ENCODE measurements around the gene LNX2. TPM values are rescaled to one million over a fixed set of nuclear protein-coding genes. Genes with fewer than 3 reads are reported as not detected.

The LNX2 gene
- total RNA-seq, 2 donors from 2014 or later: 13.9 to 15.6 TPM

DNA sequence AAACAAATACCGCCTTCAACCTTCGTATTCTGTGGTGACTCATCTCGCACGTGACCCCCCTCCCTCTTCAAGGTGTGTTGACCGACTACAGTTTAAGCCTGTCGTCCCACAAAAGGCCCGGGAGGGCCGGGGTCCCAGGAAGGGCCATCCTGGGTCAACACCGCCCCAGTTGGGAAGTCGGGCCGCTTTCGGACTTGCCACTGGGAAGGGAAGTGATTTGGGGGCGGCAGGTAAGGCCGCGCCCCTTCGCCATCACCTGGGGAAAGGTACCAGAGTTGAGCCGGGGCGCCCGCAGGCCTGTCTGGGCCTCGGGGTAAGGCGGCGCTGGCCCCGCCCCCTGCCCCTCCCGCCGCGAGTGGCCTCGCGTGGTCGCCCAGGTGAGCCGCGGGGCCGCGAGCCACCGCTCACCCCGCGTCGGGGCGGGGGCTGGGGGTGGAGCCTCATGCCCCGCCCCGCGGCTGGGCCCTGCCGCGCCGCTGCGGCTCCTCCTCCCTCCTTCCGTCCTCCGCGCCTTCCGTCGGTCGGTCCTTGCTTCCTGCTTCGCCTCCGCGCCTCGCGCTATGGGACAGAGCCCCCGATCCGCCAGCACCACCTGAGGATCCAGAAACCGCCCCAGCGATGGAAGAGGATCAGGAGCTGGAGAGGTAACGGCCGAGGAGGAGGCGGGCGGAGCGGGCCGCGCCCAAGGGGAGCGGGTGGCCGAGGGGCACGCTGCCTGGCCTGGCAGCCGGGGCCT lies 1.2 kb upstream of the LNX2 start, which contains the start of gene POLR1D:
Gene POLR1D (plus strand): TSS at position 527 of the 736 bp plus-strand sequence. CDS start 92 bp downstream, at position 619.
- Mint-ChIP-seq H3K36me3 (ENCODE audit: low read depth) (peaks cover 24% of the 10 kb centered on the region), H3K4me1 (peaks cover 51% of the 10 kb centered on the region), H3K27ac (peak within 1 kb of the TSS; percentile 98), H3K9me3 (no peaks in the 10 kb centered on the region), H3K27me3 (ENCODE audit: insufficient read depth) (no peaks in the 10 kb centered on the region), H3K4me3 (peak within 1 kb of the TSS; percentile 85)
- Histone ChIP-seq H3K4me3 (ENCODE audit: low read length) (peak within 1 kb of the TSS; percentile 90), H3K27me3 (ENCODE audit: control insufficient read depth, insufficient read depth, low read length, poor library complexity, severe bottlenecking) (no peaks in the 10 kb centered on the region), H3K27ac (ENCODE audit: low read depth, low read length) (peak within 1 kb of the TSS; percentile 79), H3K9me3 (ENCODE audit: control insufficient read depth, low read length) (no peaks in the 10 kb centered on the region), H3K9ac (ENCODE audit: extremely low read depth, low read length, poor library complexity, severe bottlenecking) (peak within 1 kb of the TSS; percentile 85), H3K4me1 (ENCODE audit: control insufficient read depth, insufficient read depth, low read length) (peaks cover 17% of the 10 kb centered on the region), H3K36me3 (ENCODE audit: control insufficient read depth, insufficient read depth, low read length) (peaks cover 22% of the 10 kb centered on the region)
- 0% methylated on average over 25 to 71 of the region's 71 CpGs for WGBS, 2 experiments (ENCODE audit: insufficient coverage in 1 of 2, insufficient read length in 1 of 2)
- TF ChIP-seq CTCF (conservative IDR thresholded peaks at IDR 0.05): no peak
- peak; percentile 93 for DNase-seq

GRCh38 chr13:27621116-27621365 lies 712 bp upstream of the LNX2 start:
- Histone ChIP-seq H3K27me3 (ENCODE audit: control insufficient read depth, insufficient read depth, low read length, poor library complexity, severe bottlenecking) (no peaks in the 10 kb centered on the region), H3K4me1 (ENCODE audit: control insufficient read depth, insufficient read depth, low read length) (peaks cover 17% of the 10 kb centered on the region), H3K4me3 (ENCODE audit: low read length) (peak overlapping the region; percentile 90), H3K36me3 (ENCODE audit: control insufficient read depth, insufficient read depth, low read length) (peaks cover 22% of the 10 kb centered on the region), H3K9me3 (ENCODE audit: control insufficient read depth, low read length) (no peaks in the 10 kb centered on the region), H3K9ac (ENCODE audit: extremely low read depth, low read length, poor library complexity, severe bottlenecking) (peak overlapping the region; percentile 85), H3K27ac (ENCODE audit: low read depth, low read length) (peak overlapping the region; percentile 79)
- Mint-ChIP-seq H3K27ac (peak overlapping the region; percentile 98), H3K9me3 (no peaks in the 10 kb centered on the region), H3K4me3 (peak overlapping the region; percentile 85), H3K27me3 (ENCODE audit: insufficient read depth) (no peaks in the 10 kb centered on the region), H3K4me1 (peaks cover 52% of the 10 kb centered on the region), H3K36me3 (ENCODE audit: low read depth) (peaks cover 24% of the 10 kb centered on the region)
- no peak for TF ChIP-seq CTCF (conservative IDR thresholded peaks at IDR 0.05)
- WGBS, 2 experiments (ENCODE audit: insufficient coverage in 1 of 2, insufficient read length in 1 of 2): 0% methylated on average over 1 to 6 of the region's 8 CpGs
- no peak for DNase-seq

DNA sequence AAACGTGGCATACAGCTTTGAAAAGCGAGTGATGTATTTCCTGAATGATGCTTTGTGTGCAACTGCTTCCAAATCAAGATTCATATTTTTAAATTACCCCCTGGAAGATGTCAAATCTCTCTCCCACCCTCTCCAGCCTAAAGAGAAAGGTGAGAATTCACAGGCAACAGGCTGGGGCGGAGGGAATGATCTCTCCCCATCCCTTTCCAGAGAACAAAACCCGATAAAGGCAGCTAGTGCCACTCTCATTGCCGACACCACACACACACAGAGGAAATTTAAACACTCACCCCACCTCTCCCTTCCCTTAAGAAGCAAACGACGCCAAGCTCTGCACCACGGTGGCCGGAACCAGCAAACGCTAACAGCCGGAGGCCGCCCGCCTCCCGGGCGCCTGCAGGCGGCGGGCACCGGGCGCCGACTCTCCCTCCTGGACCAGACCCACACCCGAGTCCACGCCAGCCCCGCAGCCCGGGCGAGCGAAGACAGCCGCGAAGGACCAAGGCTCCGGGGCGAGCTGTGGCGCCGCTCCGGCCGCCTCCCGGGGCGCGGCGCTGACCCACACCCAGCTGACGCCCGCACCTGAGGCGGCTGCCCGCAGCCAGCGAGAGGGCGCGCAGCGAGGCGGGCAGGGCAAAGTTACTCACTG lies 477 bp downstream of the LNX2 start:
- Histone ChIP-seq H3K27me3 (ENCODE audit: control insufficient read depth, insufficient read depth, low read length, poor library complexity, severe bottlenecking) (no peaks in the 10 kb centered on the region), H3K36me3 (ENCODE audit: control insufficient read depth, insufficient read depth, low read length) (peaks cover 27% of the 10 kb centered on the region), H3K27ac (ENCODE audit: low read depth, low read length) (peak overlapping the region; percentile 4), H3K9ac (ENCODE audit: extremely low read depth, low read length, poor library complexity, severe bottlenecking) (peak overlapping the region; percentile 52), H3K4me3 (ENCODE audit: low read length) (peak overlapping the region; percentile 89), H3K4me1 (ENCODE audit: control insufficient read depth, insufficient read depth, low read length) (peaks cover 17% of the 10 kb centered on the region), H3K9me3 (ENCODE audit: control insufficient read depth, low read length) (peaks cover 8% of the 10 kb centered on the region)
- Mint-ChIP-seq H3K27me3 (ENCODE audit: insufficient read depth) (no peaks in the 10 kb centered on the region), H3K4me3 (peak overlapping the region; percentile 85), H3K4me1 (peaks cover 44% of the 10 kb centered on the region), H3K36me3 (ENCODE audit: low read depth) (peaks cover 28% of the 10 kb centered on the region), H3K9me3 (peaks cover 6% of the 10 kb centered on the region), H3K27ac (peak overlapping the region; percentile 93)
- DNase-seq: no peak
- peak; percentile 63 for TF ChIP-seq CTCF (conservative IDR thresholded peaks at IDR 0.05)
- WGBS, 2 experiments (ENCODE audit: insufficient coverage in 1 of 2, insufficient read length in 1 of 2): 0 to 1% methylated on average over 3 to 46 of the region's 47 CpGs

All from endodermal cell (in vitro differentiated cells).